Astrocyte of the cerebellum (primary cell): Measurements from ENCODE around the gene PANK2.

Source experiments
- DNase-seq: peaks from one replicate; pipeline ENCODE4 v3.0.0-alpha.2; 2011; ENCODE audit warnings: low read depth
- H3K4me3 ChIP-seq: 2 replicates; pipeline ENCODE4 v1.5.1; 2011; ENCODE audit warnings: mild to moderate bottlenecking, low read depth, low read length, moderate library complexity
- in situ Hi-C: cut with HindIII; loops from 2 replicates; pipeline ENCODE4 v1.10.0; 2017; ENCODE audit warnings: low sequenced_read_pairs
- TF ChIP-seq, protein P1 (sequence below): IDR thresholded peaks from 2 replicates; pipeline ENCODE4 v1.5.1; 2012; ENCODE audit warnings: low read length, low read depth, moderate library complexity, mild to moderate bottlenecking; ENCODE audit errors: missing control alignments

The PANK2 gene

GRCh38 chr20:3847429-3847940 is 41.7 kb upstream of the PANK2 start:
- in situ Hi-C loops, result no loop called here
- DNase-seq, result no peak
- peak overlapping the region; percentile 92 for H3K4me3 ChIP-seq
- TF ChIP-seq, protein P1, sequence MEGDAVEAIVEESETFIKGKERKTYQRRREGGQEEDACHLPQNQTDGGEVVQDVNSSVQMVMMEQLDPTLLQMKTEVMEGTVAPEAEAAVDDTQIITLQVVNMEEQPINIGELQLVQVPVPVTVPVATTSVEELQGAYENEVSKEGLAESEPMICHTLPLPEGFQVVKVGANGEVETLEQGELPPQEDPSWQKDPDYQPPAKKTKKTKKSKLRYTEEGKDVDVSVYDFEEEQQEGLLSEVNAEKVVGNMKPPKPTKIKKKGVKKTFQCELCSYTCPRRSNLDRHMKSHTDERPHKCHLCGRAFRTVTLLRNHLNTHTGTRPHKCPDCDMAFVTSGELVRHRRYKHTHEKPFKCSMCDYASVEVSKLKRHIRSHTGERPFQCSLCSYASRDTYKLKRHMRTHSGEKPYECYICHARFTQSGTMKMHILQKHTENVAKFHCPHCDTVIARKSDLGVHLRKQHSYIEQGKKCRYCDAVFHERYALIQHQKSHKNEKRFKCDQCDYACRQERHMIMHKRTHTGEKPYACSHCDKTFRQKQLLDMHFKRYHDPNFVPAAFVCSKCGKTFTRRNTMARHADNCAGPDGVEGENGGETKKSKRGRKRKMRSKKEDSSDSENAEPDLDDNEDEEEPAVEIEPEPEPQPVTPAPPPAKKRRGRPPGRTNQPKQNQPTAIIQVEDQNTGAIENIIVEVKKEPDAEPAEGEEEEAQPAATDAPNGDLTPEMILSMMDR, result no peak

DNA sequence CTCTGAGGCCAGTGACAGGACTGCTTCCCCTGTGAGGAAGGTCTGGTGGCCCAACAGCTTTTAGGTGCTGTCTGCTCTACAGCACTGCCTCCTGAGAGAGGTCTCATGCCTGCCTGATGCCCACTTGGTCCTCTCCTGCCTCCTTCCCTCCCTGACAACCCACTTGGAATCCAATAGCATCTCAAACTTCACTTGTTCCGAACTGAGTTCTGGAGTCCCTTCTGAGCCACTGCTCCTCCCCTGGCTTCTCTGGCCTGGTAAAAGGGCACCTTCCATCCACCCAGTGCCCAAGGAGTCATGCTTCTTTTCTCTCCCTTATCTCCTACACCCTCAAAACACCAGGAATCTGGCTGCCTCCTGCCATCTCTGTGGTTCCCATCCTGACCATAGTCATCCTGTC is 40.6 kb upstream of the PANK2 start:
- TF ChIP-seq, protein P1, result no peak
- in situ Hi-C loops, result no loop called here
- H3K4me3 ChIP-seq, result no peak overlapping the region
- DNase-seq, result no peak

DNA sequence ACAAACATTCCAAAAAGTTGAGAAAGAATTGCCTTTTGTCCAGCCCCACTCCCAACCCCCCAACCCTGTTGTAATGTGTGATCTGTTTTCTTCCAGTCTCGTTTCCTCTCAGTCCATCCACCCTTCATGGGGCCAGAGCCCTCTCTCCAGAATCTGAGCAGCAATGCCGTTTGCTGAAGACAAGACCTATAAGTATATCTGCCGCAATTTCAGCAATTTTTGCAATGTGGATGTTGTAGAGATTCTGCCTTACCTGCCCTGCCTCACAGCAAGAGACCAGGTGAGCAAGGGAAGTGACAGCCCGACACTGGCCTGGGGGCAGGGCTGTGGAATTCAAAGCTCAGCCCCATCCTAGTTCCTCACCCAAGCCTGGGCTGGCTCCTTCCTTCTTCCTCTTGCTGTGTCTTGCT is 34.7 kb upstream of the PANK2 start:
- DNase-seq, result no peak
- no peak overlapping the region for H3K4me3 ChIP-seq
- in situ Hi-C loops, result no loop called here
- TF ChIP-seq, protein P1, result no peak

DNA sequence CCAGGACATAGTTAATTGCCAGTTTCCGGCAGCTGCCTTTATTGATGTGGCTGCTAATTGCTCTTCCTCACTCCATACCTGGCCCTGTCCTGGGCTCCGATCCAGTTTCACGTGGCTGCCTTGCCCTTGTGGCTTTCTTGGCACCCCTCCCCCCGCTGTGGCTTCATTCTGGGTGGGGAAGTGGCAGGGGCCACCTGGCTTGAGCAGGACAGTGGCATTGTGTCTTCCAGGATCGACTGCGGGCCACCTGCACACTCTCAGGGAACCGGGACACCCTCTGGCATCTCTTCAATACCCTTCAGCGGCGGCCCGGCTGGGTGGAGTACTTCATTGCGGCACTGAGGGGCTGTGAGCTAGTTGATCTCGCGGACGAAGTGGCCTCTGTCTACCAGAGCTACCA is 31.8 kb upstream of the PANK2 start:
- no peak for DNase-seq
- no peak overlapping the region for H3K4me3 ChIP-seq
- TF ChIP-seq, protein P1, result no peak
- in situ Hi-C loops, result no loop called here

DNA sequence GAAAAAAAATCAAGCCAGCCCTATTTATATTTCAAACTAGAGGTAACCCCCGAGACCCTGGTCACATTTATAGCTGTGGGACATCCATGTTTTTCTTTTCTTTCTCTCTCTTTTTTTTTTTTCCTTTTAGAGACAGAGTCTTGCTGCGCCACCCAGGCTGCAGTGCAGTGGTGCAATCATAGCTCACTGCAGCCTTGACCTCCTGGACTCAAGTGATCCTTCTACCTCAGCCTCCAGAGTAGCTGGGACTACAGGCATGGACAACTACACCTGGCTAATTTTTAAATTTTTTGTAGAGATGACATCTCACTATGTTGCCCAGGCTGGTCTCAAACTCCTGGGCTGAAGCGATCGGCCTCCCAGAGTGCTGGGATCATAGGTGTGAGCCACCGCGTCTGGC is 30.5 kb upstream of the PANK2 start:
- H3K4me3 ChIP-seq, result no peak overlapping the region
- TF ChIP-seq, protein P1, result no peak
- DNase-seq, result no peak
- in situ Hi-C loops, result no loop called here

GRCh38 chr20:3861191-3861590 is 28.0 kb upstream of the PANK2 start:
- in situ Hi-C loops, result no loop called here
- TF ChIP-seq, protein P1, result no peak
- H3K4me3 ChIP-seq, result no peak overlapping the region
- no peak for DNase-seq

GRCh38 chr20:3862333-3862732 is 26.9 kb upstream of the PANK2 start:
- in situ Hi-C loops, result no loop called here
- H3K4me3 ChIP-seq, result no peak overlapping the region
- TF ChIP-seq, protein P1, result no peak
- no peak for DNase-seq
